ENCODE results near the gene RDH8. TPM values are rescaled to one million over a fixed set of nuclear protein-coding genes. Genes with fewer than 3 reads are reported as not detected.

RDH8 gene
- total RNA-seq, 4 donors from 2014 or later: not detected

DNA sequence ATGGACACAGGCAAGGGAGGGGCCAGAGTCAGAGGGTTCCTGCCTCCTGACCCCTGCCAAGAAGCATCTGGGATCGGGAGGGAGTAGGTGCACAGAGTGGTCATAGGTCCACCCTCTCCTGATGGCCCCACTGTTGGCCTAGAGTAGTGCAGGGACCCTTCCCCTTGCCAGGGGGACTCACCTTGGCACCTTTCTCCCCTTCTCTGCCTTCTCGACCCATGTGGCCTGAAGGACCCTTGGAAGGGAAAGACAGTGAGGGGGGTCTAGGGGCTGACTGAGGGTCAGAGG lies 43.7 kb upstream of the RDH8 start:
- TF ChIP-seq, protein P1, sequence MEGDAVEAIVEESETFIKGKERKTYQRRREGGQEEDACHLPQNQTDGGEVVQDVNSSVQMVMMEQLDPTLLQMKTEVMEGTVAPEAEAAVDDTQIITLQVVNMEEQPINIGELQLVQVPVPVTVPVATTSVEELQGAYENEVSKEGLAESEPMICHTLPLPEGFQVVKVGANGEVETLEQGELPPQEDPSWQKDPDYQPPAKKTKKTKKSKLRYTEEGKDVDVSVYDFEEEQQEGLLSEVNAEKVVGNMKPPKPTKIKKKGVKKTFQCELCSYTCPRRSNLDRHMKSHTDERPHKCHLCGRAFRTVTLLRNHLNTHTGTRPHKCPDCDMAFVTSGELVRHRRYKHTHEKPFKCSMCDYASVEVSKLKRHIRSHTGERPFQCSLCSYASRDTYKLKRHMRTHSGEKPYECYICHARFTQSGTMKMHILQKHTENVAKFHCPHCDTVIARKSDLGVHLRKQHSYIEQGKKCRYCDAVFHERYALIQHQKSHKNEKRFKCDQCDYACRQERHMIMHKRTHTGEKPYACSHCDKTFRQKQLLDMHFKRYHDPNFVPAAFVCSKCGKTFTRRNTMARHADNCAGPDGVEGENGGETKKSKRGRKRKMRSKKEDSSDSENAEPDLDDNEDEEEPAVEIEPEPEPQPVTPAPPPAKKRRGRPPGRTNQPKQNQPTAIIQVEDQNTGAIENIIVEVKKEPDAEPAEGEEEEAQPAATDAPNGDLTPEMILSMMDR (IDR thresholded peaks at IDR 0.05): no peak
- no peak for TF ChIP-seq POLR2A (IDR thresholded peaks at IDR 0.05)
- Histone ChIP-seq H3K36me3 (no peaks in the 10 kb centered on the region), H3K27me3 (no peaks in the 10 kb centered on the region), H3K9me3 (no peaks in the 10 kb centered on the region), H3K4me1 (no peaks in the 10 kb centered on the region), H3K4me3 (no peak overlapping the region), H3K27ac (no peak overlapping the region)
- no peak for DNase-seq

DNA sequence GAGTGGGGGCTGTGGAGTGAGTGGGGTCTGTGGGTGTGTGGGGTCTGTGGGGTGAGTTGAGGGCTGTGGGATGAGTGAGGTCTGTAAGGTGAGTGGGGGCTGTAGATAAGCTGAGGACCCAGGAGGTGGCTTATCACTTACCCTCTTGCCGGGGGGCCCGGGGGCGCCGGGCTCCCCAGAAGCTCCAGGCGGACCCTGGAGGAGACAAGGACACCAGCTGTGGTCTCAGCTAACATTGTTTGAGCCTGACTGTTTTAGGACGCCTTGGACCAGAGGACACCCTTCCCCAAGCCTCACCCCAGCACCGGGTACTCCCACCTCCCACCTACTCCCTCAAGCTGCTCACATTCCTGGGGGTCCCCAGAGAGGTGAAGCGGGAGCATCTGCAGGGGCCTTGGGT lies 42.8 kb upstream of the RDH8 start:
- H3K4me3 ChIP-seq: no peak overlapping the region
- no peaks in the 10 kb centered on the region for H3K4me1 ChIP-seq
- no peaks in the 10 kb centered on the region for H3K36me3 ChIP-seq
- no peaks in the 10 kb centered on the region for H3K9me3 ChIP-seq
- H3K27me3 ChIP-seq: no peaks in the 10 kb centered on the region
- TF ChIP-seq, protein P1 (IDR thresholded peaks at IDR 0.05): no peak
- no peak overlapping the region for H3K27ac ChIP-seq
- DNase-seq: no peak

DNA sequence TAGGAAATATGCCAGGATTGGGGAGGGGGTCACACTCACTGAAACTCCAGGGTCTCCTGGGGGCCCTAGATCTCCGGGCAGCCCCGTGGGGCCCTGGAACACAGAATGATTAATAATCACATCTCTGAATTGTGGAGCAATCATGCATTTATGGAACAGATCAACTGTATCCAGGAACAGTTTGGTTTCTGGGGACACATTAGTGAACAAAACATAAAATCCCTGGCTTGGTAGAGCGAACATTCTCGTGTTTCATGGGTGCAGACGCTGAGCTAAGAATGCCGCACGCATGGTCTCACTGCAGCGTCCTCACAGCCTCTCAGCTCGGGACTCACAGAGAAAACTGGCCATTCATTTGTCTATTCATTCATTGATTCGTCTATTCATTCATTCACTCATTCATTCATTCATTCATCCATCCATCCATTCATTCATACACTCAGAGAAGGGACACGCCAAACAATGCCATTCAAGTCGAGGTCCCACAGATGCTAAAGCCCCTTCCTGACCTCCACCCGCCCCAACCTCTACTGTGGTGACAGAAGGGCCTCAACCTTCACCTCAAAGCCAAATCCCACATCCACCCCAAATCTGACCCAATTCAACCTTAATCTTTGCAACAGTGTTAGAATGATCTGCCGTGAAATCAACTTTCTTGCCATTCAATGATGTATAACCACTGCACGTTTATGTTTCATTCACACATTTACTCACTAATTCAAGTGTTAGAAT lies 42.0 kb upstream of the RDH8 start:
- H3K4me3 ChIP-seq: no peak overlapping the region
- TF ChIP-seq POLR2A (IDR thresholded peaks at IDR 0.05): no peak
- TF ChIP-seq, protein P1 (IDR thresholded peaks at IDR 0.05): no peak
- H3K36me3 ChIP-seq: no peaks in the 10 kb centered on the region
- no peak for DNase-seq
- H3K27me3 ChIP-seq: no peaks in the 10 kb centered on the region
- H3K27ac ChIP-seq: no peak overlapping the region
- H3K4me1 ChIP-seq: no peaks in the 10 kb centered on the region
- H3K9me3 ChIP-seq: no peaks in the 10 kb centered on the region

DNA sequence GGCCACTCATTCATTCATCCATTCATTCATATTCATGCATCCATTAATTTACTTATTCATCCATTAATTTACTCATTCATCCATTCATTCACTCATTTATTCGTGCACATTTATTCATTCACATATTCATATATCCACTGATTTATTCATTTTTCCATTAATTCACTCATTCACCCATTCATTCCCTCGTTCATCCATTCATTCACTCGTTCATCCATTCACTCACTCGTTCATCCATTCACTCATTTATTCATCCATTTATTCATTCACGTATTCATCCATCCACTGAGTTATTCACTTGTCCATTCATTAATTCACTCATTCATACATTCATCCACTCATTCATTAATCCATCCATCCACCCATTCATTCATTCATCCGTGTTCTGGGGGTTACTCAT lies 41.2 kb upstream of the RDH8 start:
- TF ChIP-seq POLR2A (IDR thresholded peaks at IDR 0.05): no peak
- TF ChIP-seq, protein P1 (IDR thresholded peaks at IDR 0.05): no peak
- Histone ChIP-seq H3K4me1 (no peaks in the 10 kb centered on the region), H3K27me3 (no peaks in the 10 kb centered on the region), H3K9me3 (no peaks in the 10 kb centered on the region), H3K4me3 (no peak overlapping the region), H3K36me3 (no peaks in the 10 kb centered on the region), H3K27ac (no peak overlapping the region)
- DNase-seq: no peak

DNA sequence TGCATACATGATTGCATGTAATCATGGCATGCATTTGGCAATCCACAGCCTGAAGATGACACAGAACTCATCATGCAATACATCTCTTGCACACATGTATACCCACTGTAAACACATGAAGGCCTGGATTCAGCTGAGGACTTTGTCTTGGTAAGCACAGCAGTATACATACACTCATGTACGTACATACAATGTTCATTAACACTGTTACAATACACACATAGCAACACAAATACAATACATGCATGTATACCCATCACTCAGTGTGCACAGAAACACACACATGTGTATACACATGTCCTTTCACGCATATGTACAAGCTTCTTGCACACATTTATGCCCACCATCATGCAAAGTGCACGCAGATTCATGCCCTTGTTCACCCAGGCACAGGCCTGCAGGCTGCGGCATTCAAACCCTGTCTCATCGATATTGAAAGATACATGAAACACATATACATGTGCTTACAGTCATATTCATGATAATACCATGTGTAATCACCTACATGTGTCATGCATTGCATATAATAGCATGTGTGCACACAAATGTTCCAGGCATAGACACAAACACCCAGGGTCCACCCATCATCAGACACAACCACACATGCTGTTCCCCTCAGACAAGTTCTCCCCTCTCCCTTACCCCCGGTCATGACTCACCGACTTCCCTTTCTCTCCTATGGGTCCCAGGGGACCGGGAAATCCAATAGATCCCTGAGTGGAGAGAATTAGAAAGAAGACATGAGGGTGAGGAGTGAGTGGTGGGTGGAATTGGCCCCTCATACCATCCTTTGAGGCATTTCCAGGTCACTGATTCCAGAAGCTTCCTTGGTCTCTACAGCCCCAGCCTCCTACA lies 31.6 kb upstream of the RDH8 start:
- Histone ChIP-seq H3K9me3 (no peaks in the 10 kb centered on the region), H3K36me3 (peaks cover 0 to 5% (median 0%) of the 10 kb centered on the region in 3 donors), H3K4me3 (no peak overlapping the region), H3K27me3 (no peaks in the 10 kb centered on the region), H3K4me1 (no peaks in the 10 kb centered on the region), H3K27ac (no peak overlapping the region)
- no peak for DNase-seq
- TF ChIP-seq POLR2A (IDR thresholded peaks at IDR 0.05): no peak
- TF ChIP-seq, protein P1 (IDR thresholded peaks at IDR 0.05): no peak
